GM18867 (cell line): ENCODE data around the gene NDUFAF5.

ENCODE experiments used
- ATAC-seq: cut with Tn5 transposase; IDR thresholded peaks from one replicate; pipeline ENCODE4 v1.9.1; 2021; ENCODE audit warnings: mild to moderate bottlenecking, moderate library complexity; ENCODE audit not compliant: unreplicated experiment

NDUFAF5 gene

DNA sequence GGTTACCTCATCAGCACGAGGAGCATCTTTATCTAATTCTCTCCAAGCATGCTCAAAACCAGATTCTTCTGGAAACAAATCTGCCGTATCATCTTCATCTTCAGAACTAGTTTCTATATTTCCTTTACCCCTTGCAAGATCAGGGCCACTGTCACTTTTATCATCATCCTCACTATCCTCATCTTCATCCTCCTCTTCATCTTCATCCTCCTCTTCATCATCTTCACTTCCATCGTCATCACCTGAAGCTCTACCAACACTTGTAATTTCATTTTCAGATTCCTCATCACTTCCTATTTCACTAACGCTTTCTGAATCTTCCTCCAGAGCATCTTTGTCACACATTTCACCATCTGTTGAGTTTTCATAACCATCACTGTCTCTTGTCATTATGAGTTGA, 9.0 kb upstream of the NDUFAF5 start:
- no peak for ATAC-seq

DNA sequence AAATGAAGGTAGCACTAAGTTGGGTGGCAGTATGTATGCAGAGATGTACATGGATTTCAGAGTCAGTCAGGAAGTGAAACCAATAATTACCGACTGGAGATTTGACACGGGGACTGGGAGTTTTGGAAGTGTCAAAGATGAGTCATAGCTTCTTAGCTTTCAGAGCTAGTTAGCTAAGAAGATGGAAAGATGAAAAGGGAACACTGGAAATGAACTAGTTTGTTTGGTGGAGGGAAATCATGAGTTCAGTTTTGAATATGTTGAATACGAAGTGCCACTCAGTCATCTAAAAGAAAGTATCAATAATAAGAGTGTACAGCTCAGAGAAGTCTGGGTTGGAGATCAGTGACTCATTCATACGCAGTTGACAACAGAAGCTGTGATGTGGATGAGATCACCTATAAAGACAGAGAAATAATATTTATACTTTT, 7.6 kb upstream of the NDUFAF5 start:
- no peak for ATAC-seq

DNA sequence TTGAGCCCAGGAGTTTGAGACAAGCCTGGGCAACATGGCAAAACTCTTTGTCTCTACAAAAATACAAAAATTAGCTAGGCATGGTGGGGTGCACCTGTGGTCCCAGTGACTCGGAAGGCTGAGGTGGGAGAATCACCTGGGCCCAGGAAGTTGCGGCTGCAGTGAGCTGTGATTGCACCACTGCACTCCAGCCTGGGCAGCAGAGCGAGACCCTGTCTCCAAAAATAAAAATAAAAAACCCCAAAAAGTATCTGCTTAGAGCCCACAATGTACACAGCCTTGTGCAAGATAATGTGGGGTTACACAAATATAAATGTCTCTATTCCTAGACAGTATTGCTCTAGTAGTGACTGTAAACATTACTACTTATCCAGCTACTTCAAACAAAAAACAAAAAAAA, 6.0 kb upstream of the NDUFAF5 start:
- no peak for ATAC-seq

DNA sequence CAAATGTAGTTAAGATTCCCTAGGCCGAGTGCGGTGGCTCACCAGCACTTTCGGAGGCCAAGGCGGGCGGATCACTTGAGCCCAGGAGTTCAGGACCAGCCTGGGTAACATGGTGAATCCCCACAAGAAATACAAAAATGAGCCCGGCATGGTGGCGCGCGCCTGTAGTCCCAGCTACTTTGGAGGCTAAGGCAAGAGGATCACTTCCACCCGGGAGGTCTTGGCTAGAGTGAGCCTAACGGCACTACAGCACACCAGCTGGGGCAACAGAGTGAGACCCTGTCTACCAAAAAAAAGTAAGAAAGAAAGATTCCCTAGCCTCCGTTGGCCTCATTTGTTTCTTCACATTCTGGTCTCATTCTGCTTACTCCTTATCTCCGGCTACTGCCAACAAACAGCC, 1.3 kb upstream of the NDUFAF5 start:
- no peak for ATAC-seq

DNA sequence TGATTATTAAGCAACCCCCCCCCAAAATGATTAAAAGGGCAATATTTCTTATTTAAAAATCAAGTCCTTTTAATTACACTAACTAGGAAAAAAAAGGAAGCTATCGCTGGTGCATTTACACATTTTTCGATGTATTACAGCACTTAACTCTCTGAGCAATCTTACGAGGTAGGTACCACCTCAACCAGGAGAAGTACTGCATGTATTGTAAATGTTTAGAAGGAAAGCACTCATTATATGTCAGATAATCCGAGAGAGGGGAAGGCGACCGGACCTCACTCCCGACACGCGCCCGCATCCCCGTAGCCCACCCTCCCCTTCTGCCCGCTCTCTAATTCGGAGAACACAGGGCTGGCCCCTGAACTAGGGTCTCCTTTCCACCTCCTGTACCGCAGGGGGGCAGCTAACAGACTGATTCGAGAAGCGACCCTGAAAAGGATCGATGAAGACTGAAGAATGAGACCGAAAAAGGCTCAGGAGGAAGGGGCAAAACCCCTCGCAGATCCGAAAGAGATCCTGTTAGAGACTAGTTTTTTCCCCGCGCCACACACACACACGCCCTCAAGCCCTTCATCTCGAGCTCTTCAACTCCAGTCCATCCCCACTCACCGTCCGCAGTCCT, 446 bp upstream of the NDUFAF5 start:
- peak; percentile 7 for ATAC-seq

DNA sequence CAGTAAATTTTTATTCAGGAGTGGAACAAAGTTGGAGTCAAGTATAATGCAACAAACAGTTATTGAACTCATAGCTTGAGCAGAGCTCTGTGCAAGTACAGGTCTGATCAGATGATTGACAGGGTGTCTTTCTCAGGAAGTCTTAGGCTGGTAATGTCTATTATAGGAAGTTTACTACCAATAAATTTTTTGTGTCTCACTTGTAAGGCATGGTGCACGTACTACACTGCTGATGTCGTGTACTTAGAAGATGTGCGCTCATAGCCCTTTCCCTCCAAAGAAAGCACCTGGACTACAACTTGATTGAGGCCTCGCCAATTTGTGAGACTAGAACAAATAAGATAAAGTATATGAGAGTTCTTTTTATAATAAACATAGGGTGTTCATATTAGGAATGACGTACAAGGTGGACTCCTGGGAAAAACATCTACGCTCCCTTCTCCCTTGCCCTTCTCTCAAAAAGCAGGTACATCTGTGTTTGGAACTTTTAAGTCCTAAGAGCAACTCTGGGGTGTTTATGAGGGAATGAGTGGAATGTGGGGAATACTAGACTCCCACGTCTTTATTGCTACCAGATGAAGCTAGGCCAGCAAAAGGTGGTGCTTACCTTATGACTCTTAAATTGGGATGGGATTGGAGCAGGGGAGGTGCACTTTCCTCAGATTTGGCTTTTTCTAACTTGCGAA, 1.5 kb downstream of the NDUFAF5 start:
- no peak for ATAC-seq

DNA sequence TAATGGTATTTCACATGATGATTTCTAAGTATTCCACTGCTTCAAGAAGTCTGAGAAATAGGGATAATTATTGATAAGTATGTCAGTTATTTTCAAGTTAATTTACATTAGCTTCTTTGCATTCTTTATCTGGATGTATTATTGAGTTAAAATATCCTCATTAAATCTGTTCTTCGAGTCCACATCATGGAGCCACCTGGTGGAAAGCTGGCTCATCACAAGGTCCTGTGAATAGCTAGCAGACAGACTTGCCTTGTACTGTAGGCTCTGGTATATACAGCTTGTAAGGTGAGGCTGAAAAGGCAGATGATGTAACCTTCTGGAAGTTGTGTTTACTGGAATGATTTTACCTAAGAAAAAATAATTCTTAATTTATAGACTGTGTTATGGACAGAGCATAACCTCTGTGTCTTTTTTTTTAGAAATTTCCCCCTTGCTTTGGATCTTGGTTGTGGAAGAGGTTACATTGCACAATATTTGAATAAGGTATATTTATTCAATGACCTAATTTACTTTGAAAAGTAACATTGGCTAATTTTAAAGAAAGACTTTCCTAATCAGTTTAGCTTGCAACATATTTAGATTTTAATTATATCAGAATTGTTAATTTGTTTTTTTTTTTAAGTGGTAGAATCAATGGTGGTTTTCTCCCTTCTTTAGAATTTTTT, 3.5 kb downstream of the NDUFAF5 start:
- ATAC-seq = peak; percentile 38

DNA sequence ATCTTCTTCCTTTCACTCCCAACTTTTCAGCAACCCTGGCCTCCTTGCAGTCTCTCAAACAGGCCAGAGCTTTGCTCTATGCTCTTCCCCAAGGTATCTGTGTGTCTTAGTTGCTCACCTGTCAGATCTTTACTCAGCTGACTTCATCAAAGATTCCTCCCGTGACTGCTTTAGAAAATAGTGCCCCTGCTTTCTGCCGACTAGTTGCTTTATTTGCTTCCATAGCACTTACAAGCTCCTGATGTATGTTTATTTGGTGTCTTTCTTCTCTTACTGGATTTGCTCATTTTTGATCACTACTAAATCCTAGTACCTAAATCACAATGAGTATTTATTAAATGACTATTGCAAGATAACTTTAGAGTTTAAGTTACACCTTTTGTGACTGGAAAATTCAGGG, 5.9 kb downstream of the NDUFAF5 start:
- ATAC-seq = no peak

DNA sequence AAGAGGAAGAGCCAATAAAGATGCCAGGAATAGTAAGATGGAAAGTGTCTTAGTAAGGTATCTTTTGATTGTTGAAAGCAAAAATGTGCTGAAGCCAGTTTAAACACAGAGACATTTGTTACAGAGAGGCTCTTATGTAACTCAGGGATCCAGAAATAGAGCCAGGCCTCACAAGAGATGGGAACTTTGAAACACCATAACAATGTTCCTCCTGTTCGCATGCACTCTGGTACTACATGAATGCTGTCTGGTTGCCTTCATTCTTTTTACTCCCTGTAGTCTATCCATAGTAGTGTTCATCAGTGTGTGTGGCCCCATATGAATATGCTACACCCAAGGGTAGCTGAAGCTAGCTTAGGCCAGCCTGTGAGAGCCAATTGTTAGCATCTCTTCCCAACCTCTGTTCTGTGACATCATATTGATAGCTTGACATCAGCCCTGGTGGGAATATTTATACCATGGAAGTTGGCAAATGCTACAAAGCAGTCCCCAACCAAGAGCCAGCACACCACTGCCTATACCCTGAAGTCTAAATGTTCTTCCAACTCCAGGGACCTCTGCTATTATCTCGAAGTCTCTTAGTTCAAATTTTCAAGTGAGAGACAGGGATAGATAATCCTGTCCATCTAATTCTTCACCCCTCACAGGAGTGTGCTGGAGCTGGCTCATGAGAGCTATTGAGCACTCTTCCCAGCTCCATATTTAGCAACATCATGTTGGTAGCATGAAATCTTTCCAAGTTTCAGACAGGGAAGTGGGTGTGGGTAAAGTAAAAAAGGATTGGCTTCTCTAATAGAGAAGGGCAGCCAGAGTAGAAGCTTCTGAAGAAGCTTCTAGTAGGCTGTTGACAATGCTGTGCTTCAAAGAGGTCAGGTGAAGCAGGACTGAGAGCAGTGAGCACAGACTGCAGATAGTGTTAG, 7.0 kb downstream of the NDUFAF5 start:
- ATAC-seq = no peak

DNA sequence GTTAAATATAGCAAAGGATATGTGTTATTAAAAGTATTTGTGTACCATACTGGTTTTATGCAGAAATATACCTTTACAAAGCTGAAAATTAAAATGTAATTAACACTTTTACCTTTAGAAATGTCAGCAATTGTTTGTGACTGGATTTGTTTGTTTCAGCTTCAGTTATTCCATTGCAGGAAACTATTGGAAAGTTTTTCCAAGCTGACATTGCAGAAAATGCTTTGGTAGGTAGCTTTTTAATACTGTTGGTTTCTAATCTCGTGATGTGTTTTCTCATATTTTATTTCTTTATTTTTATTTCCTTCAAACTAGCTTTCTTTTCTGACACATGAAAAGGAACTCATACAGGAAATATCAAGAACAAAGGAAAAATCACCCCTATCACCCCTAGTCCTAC, 8.2 kb downstream of the NDUFAF5 start:
- no peak for ATAC-seq

DNA sequence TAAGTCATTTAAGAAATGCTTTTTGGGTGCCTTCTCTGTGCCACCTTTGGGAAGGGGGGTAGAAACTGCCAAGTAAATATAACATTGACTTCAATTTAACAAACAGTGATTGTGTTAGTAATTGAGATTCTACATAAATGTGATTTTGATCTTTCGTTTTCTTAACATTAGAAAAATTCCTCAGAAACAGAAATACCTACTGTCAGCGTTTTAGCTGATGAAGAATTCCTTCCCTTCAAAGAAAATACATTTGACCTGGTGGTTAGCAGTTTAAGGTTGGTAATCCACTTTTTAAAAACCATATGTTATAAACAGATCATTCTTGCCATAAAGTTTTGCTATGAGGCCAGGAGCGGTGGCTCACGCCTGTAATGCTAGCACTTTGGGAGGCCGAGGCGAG, 9.8 kb downstream of the NDUFAF5 start:
- ATAC-seq = no peak

DNA sequence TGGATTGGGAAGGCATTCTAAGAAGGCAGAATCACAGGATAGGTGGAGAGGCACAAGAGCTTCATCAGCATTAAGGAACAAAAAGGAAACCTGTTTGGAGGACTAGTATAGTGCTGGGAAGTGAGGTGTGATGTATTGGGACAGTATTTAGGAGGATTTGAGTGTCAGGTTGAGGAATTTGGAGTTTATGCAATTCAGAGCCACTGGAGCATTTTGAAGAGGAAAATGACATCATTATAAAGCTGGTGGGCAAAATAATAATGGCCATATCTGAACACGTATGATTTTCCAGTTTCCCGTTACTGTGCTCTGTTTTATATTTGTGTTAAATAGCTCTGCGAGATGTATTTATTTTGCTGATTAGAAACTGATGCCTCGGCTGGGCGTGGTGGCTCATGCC, 14.2 kb downstream of the NDUFAF5 start:
- no peak for ATAC-seq

DNA sequence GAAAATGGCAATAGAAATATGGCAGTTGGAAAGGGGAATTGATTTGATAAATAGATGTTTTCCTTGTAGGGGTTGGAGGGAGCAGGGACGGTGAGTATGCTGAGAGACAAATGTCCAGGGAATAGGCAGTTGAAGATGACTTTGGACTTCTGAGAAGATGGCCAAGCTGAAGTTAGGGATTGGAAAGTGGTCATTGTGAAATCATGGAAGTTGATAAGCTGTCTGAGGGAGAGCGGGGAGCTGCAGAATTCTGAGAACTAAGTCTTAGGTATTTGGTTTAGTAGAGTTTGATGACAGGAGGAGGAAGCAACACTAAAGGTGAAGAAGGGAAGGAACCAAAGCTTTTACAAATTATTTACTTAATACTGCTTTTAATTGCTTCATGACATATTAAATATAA, 15.1 kb downstream of the NDUFAF5 start:
- no peak for ATAC-seq

DNA sequence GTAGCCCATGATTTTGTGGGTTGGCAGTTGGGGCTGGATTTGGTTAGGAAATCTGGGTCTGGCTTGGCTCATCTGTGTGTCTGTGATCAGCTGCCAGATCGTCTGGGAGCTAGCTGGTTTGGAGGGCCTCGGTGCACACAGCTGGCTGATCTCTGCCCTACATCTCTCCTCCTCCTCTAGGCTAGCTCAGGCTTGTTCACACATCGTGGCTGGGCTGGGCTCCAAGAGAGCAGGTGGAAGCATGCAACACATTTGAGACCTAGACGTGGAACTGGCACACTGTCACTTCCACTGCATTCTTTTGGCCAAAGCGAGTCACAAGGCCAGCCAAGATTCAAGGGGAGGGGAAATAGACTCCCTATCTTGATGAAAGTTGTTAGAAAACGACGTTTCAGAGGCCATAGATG, 15.9 kb downstream of the NDUFAF5 start:
- ATAC-seq = no peak

DNA sequence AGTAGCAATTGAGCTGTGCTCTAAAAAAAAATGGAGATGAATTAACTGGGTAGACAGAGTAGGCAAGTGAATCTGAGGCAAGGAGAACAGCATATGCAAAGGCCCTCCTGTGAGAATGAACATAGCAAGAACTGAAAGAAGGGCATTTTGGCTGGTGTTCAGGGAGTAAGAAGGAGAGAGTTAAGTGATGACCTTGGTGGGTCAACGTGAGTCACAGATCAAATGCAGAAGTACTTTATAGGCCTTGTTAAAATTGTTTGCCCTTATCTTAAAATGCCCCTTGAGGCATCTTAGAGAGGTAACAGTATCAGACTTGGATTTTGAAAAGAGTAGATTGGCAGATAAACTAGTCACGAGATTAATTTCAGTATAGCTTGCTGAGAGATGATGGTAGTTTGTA, 24.5 kb downstream of the NDUFAF5 start:
- ATAC-seq = no peak

DNA sequence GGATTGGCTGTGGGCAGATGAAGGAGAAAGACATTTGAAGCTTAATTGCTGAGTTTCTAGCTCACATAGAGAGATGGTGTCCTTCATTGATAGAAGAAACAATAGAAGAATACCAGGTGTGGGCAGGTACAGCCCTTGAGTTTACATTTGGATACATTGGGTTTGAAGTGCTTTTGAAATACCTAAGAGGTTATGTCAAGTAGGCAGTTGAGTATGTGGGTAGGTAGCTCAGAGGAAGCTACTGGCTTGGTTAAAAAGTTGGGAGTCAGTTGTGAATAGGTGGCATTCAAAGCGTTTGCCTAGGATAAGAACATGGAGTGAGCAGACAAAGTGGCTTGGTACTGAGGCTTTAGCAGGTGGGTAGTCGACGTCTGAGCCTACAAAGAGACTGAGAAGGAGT, 25.0 kb downstream of the NDUFAF5 start:
- no peak for ATAC-seq

DNA sequence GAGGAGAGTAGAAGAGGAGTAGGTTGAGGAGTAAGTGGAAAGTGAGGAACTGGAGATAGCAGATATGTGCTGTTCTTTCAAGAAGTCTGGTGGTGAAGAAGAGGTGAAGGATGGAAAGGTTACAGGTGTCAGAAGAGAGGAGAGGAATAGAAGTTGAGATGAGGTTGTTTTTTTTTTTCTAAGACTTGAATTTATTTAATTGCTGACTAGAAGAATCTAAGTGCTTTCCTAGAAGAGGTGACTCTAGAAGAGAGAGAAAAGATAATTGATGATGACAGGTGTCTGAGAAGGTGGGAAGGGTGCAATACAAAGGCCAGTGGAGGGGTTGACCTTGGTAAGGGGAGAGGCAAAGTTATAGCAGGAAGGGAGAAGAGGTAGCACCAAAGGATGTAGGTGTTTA, 25.6 kb downstream of the NDUFAF5 start:
- ATAC-seq = no peak

DNA sequence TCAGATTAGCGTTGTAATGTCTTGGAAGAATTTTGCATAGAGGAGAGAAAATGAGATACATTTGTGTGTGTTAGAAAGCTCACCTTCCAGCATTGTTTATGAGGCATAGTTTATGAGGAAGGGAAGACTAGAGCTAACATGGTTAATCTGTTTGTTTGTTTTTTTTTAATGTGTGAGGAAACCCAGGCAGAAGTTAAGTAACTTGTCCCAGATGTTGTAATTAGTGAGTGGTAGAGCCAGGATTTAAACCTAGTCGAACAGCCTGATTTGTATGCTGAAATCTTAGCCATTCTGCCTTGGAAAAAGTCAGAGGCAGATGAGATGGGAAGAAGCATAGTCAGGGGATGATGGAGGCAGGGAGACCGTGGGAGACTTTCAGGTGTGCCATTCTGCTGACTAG, 29.1 kb downstream of the NDUFAF5 start:
- ATAC-seq = no peak

DNA sequence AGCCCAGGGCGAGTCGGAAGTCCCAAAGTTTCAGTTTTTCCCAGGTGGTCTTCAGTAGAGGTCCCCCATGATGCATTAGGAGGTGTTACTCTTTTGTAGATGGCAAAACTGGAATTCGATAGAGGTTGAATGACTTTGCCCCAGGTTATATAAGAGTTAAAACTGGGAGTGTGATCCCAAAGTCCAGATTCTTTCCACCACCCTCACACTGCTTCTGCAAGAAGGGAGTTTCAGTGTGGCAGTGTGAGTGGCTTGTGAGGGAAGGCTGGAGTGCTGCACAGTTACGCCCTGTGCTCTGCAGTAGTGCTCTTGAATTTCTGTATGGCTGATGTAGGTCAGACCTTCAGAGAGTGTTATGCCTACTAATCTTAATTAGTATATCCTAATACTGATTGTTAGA, 29.8 kb downstream of the NDUFAF5 start:
- no peak for ATAC-seq

DNA sequence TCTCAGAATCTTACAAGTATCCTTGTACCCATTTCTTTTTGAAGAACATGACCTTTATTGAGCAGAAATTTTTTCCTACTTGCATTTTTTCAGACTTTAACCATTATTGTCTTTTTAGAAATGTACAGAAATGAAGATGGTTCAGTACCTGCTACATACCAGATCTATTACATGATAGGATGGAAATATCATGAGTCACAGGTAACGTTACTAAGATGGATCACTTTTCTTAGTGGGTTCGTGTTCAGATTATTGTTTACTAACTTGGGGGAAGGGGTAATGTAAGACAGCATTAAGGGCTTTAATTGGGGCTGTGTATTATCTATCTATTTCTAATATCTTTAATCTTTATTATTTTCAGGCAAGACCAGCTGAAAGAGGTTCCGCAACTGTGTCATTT, 31.9 kb downstream of the NDUFAF5 start:
- ATAC-seq = no peak

DNA sequence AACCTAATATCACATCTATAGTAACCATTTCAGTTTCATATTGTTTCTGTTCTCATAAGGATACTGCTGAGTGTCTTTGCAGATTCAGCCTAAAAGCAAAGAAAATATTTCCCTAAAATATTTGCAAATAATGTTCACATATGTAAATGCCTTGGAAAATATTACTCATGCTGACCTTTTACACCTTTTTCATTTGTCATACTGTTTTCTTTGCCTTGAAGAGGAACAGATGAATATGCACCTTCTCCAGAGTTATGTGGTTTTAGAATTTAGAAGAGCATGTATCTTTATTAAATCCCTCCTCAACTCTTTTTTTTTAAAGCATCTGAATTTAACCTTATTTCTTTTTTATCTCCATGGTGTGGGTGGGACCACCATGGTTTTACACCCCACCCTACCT, 32.5 kb downstream of the NDUFAF5 start:
- ATAC-seq = no peak
